Keratinocyte (primary cell): Measurements from ENCODE around the gene MSRB2. TPM values are rescaled to one million over a fixed set of nuclear protein-coding genes. Genes with fewer than 3 reads are reported as not detected.

Source experiments
- DNase-seq: peaks from one replicate; pipeline ENCODE4 v3.0.0-alpha.2; 2011; ENCODE audit warnings: low read depth, missing footprints, low spot score
- FAIRE-seq: peaks from 2 replicates; lab custom pipeline; 2011; peaks lifted over from hg19 to GRCh38; lab: Jason Lieb, UNC
- H2AFZ ChIP-seq: 2 replicates; pipeline ENCODE4 v1.6.0; 2012; ENCODE audit warnings: low read length, control low read depth, inconsistent platforms; ENCODE audit not compliant: control insufficient read depth
- H3K27ac ChIP-seq: 2 replicates; pipeline ENCODE4 v1.5.1; 2011; ENCODE audit warnings: low read length; ENCODE audit not compliant: control insufficient read depth, insufficient read depth
- H3K27me3 ChIP-seq: 3 replicates; pipeline ENCODE4 v1.6.0; 2011; ENCODE audit warnings: low read length; ENCODE audit not compliant: control insufficient read depth, insufficient read depth; ENCODE audit errors: extremely low read depth
- H3K36me3 ChIP-seq, 2 experiments: 2 replicates in 1 of 2; 3 replicates in 1 of 2; pipeline ENCODE4 v1.5.1; 2011; ENCODE audit warnings: low read length in 2 of 2, mild to moderate bottlenecking in 1 of 2; ENCODE audit not compliant: control insufficient read depth in 2 of 2, insufficient read depth in 2 of 2; ENCODE audit errors: extremely low read depth in 1 of 2
- H3K4me1 ChIP-seq: 3 replicates; pipeline ENCODE4 v1.5.1; 2011; ENCODE audit warnings: low read length; ENCODE audit not compliant: control insufficient read depth, insufficient read depth; ENCODE audit errors: extremely low read depth
- H3K4me2 ChIP-seq: 3 replicates; pipeline ENCODE4 v1.6.0; 2011; ENCODE audit warnings: low read depth, low read length; ENCODE audit not compliant: control insufficient read depth, insufficient read depth; ENCODE audit errors: extremely low read depth
- H3K4me3 ChIP-seq, 3 experiments: fragments of 200-600 bp in 1 of 3; sonication (generic) in 1 of 3; 2 replicates in 2 of 3; 3 replicates in 1 of 3; pipeline ENCODE4 v1.5.1; 2011 to 2016; ENCODE audit warnings: low read length in 3 of 3, mild to moderate bottlenecking in 3 of 3, control low read depth in 2 of 3, inconsistent platforms in 1 of 3, low read depth in 1 of 3, mixed read lengths in 1 of 3, mixed run types in 1 of 3, moderate library complexity in 1 of 3; ENCODE audit not compliant: control insufficient read depth in 2 of 3, insufficient read depth in 2 of 3; ENCODE audit errors: extremely low read depth in 1 of 3
- H3K79me2 ChIP-seq: 2 replicates; pipeline ENCODE4 v1.6.0; 2012; ENCODE audit warnings: low read length; ENCODE audit not compliant: control insufficient read depth, insufficient read depth
- H3K9ac ChIP-seq: 3 replicates; pipeline ENCODE4 v1.6.0; 2011; ENCODE audit warnings: low read length; ENCODE audit not compliant: control insufficient read depth, insufficient read depth; ENCODE audit errors: extremely low read depth
- H3K9me1 ChIP-seq: 3 replicates; pipeline ENCODE4 v1.6.0; 2011; ENCODE audit warnings: low read length; ENCODE audit not compliant: control insufficient read depth, insufficient read depth; ENCODE audit errors: extremely low read depth
- H3K9me3 ChIP-seq: 2 replicates; pipeline ENCODE4 v1.5.1; 2012; ENCODE audit warnings: low read depth, low read length; ENCODE audit not compliant: control insufficient read depth
- H4K20me1 ChIP-seq: 3 replicates; pipeline ENCODE4 v1.6.0; 2011; ENCODE audit warnings: low read length; ENCODE audit not compliant: control insufficient read depth, insufficient read depth; ENCODE audit errors: extremely low read depth
- CTCF ChIP-seq, 3 experiments: IDR thresholded peaks in 1 of 3; conservative IDR thresholded peaks in 1 of 3; optimal IDR thresholded peaks in 1 of 3; 2 replicates in 2 of 3; 3 replicates in 1 of 3; pipeline versions ENCODE3 to v1.5.1; 2011; ENCODE audit warnings: low read length in 3 of 3, mild to moderate bottlenecking in 3 of 3, moderate library complexity in 2 of 3, control low read depth in 1 of 3, inconsistent platforms in 1 of 3; ENCODE audit not compliant: insufficient read depth in 2 of 3; ENCODE audit errors: extremely low read depth in 1 of 3
- EZH2 ChIP-seq: IDR thresholded peaks from one replicate; pipeline ENCODE4 v1.6.1; 2012; ENCODE audit warnings: inconsistent platforms, mild to moderate bottlenecking, low read length, moderate library complexity
- dilution Hi-C: fragments of 300-500 bp; cut with MboI; formaldehyde crosslinking; loops from one replicate; pipeline ENCODE4 v1.7.0; 2020; ENCODE audit warnings: low sequenced_read_pairs; ENCODE audit not compliant: extremely low pct_ligation_motif_present
- polyA plus RNA-seq, 5 experiments: library from polyadenylated mRNA; depleted of rRNA in 3 of 5; stranded (reverse) in 3 of 5; stranded (forward) in 1 of 5; unstranded in 1 of 5; fragments of >200 nt; gene quantifications; 1 replicate in 1 of 5; 2 replicates in 3 of 5; 3 replicates in 1 of 5; pipeline versions ENCODE4 v1.2.1 to v1.2.3, GENCODE V29; 2011 to 2012; ENCODE audit warnings: missing spikeins in 2 of 5, low read depth in 1 of 5, low replicate concordance in 1 of 5

The MSRB2 gene
- polyA plus RNA-seq, 1 donor (not counting 4 experiments of a cell fraction or from before 2014, with no cell fraction given) = 27.6 TPM

- DNase-seq (no peak), FAIRE-seq (no peak)
- no peak overlapping the region for H3K4me2 ChIP-seq
- H3K9me1 ChIP-seq = no peaks in the 10 kb centered on the region
- peaks cover 5% of the 10 kb centered on the region for H3K27me3 ChIP-seq
- H3K4me1 ChIP-seq = no peaks in the 10 kb centered on the region
- no peak overlapping the region for H3K4me3 ChIP-seq
- H3K27ac ChIP-seq = no peak overlapping the region
- H3K79me2 ChIP-seq = no peaks in the 10 kb centered on the region
- TF ChIP-seq EZH2 (no peak), CTCF (optimal IDR thresholded peaks at IDR 0.05 in 1 of 3, IDR thresholded peaks at IDR 0.05 in 1 of 3, conservative IDR thresholded peaks at IDR 0.05 in 1 of 3; ENCODE audit: extremely low read depth in 1 of 3, insufficient read depth in 2 of 3, low read length in 3 of 3) (no peak)
- no peak overlapping the region for H3K9ac ChIP-seq
- dilution Hi-C loops = no loop called here
- H4K20me1 ChIP-seq = no peaks in the 10 kb centered on the region
- H3K36me3 ChIP-seq = no peaks in the 10 kb centered on the region
- no peak overlapping the region for H2AFZ ChIP-seq
- H3K9me3 ChIP-seq = no peaks in the 10 kb centered on the region
Measured at GRCh38 chr10:23150091-23150490, 54.7 kb downstream of the MSRB2 start.

- Histone ChIP-seq H3K9me3 (no peaks in the 10 kb centered on the region), H3K79me2 (no peaks in the 10 kb centered on the region), H4K20me1 (no peaks in the 10 kb centered on the region), H3K4me3 (no peak overlapping the region), H3K9ac (no peak overlapping the region), H2AFZ (no peak overlapping the region), H3K9me1 (no peaks in the 10 kb centered on the region), H3K36me3 (no peaks in the 10 kb centered on the region), H3K4me1 (no peaks in the 10 kb centered on the region), H3K27me3 (peaks cover 5% of the 10 kb centered on the region), H3K27ac (no peak overlapping the region), H3K4me2 (no peak overlapping the region)
- dilution Hi-C loops = no loop called here
- FAIRE-seq = no peak
- TF ChIP-seq CTCF (optimal IDR thresholded peaks at IDR 0.05 in 1 of 3, IDR thresholded peaks at IDR 0.05 in 1 of 3, conservative IDR thresholded peaks at IDR 0.05 in 1 of 3; ENCODE audit: extremely low read depth in 1 of 3, insufficient read depth in 2 of 3, low read length in 3 of 3) (no peak), EZH2 (no peak)
- DNase-seq = no peak
Measured at GRCh38 chr10:23150610-23151009, 55.2 kb downstream of the MSRB2 start.
